ENCODE measurements around the gene NAP1L5.

GRCh38 chr4:88690355-88690754 lies 7.3 kb downstream of the NAP1L5 start:
- TF ChIP-seq POLR2AphosphoS5 (IDR thresholded peaks at IDR 0.05), result no peak
- no peak for TF ChIP-seq CTCF (IDR thresholded peaks at IDR 0.05)

All from stomach (tissue), 4 donors.